ENCODE data around the gene NAP1L4. TPM values are rescaled to one million over a fixed set of nuclear protein-coding genes. Genes with fewer than 3 reads are reported as not detected.
A peak's percentile ranks its signal among the peaks of the same experiment; 100 is the strongest.

Gene NAP1L4
- total RNA-seq, 1 donor from 2014 or later, result 184 TPM

GRCh38 chr11:2904153-2905052 lies 87.7 kb downstream of the NAP1L4 start:
- DNase-seq (ENCODE audit: low spot score, unreplicated experiment), result no peak
- Mint-ChIP-seq H3K27me3 (peaks cover 42% of the 10 kb centered on the region), H3K36me3 (ENCODE audit: insufficient read depth) (peaks cover 3% of the 10 kb centered on the region), H3K4me1 (ENCODE audit: low read depth) (no peaks in the 10 kb centered on the region), H3K27ac (no peak overlapping the region), H3K4me3 (ENCODE audit: low read depth) (no peak overlapping the region), H3K9me3 (ENCODE audit: low read depth) (peaks cover 9% of the 10 kb centered on the region)
- TF ChIP-seq CTCF (IDR thresholded peaks at IDR 0.05; ENCODE audit: unreplicated experiment), result no peak

GRCh38 chr11:2903672-2904011 lies 88.5 kb downstream of the NAP1L4 start:
- no peak for DNase-seq (ENCODE audit: low spot score, unreplicated experiment)
- H3K27me3 Mint-ChIP-seq, result peaks cover 50% of the 10 kb centered on the region
- no peak for TF ChIP-seq CTCF (IDR thresholded peaks at IDR 0.05; ENCODE audit: unreplicated experiment)
- H3K4me3 Mint-ChIP-seq (ENCODE audit: low read depth), result peak overlapping the region; percentile 43
- peaks cover 3% of the 10 kb centered on the region for H3K36me3 Mint-ChIP-seq (ENCODE audit: insufficient read depth)
- no peaks in the 10 kb centered on the region for H3K4me1 Mint-ChIP-seq (ENCODE audit: low read depth)
- no peak overlapping the region for H3K27ac Mint-ChIP-seq
- H3K9me3 Mint-ChIP-seq (ENCODE audit: low read depth), result peaks cover 9% of the 10 kb centered on the region

GRCh38 chr11:2902784-2903671 lies 89.1 kb downstream of the NAP1L4 start:
- no peaks in the 10 kb centered on the region for H3K4me1 Mint-ChIP-seq (ENCODE audit: low read depth)
- no peak overlapping the region for H3K27ac Mint-ChIP-seq
- H3K4me3 Mint-ChIP-seq (ENCODE audit: low read depth), result peak overlapping the region; percentile 58
- DNase-seq (ENCODE audit: low spot score, unreplicated experiment), result no peak
- peaks cover 56% of the 10 kb centered on the region for H3K27me3 Mint-ChIP-seq
- H3K36me3 Mint-ChIP-seq (ENCODE audit: insufficient read depth), result peaks cover 3% of the 10 kb centered on the region
- peaks cover 9% of the 10 kb centered on the region for H3K9me3 Mint-ChIP-seq (ENCODE audit: low read depth)
- TF ChIP-seq CTCF (IDR thresholded peaks at IDR 0.05; ENCODE audit: unreplicated experiment), result no peak

- Mint-ChIP-seq H3K36me3 (ENCODE audit: insufficient read depth) (peaks cover 3% of the 10 kb centered on the region), H3K4me3 (ENCODE audit: low read depth) (peak overlapping the region; percentile 64), H3K9me3 (ENCODE audit: low read depth) (peaks cover 9% of the 10 kb centered on the region), H3K4me1 (ENCODE audit: low read depth) (no peaks in the 10 kb centered on the region), H3K27me3 (peaks cover 58% of the 10 kb centered on the region), H3K27ac (no peak overlapping the region)
- DNase-seq (ENCODE audit: low spot score, unreplicated experiment), result peak; percentile 46
- no peak for TF ChIP-seq CTCF (IDR thresholded peaks at IDR 0.05; ENCODE audit: unreplicated experiment)
Measured at GRCh38 chr11:2901854-2902783, 90.0 kb downstream of the NAP1L4 start.

Measured in progenitor cell of endocrine pancreas (in vitro differentiated cells).